Measurements from ENCODE around the gene VPS11. TPM values are rescaled to one million over a fixed set of nuclear protein-coding genes. Genes with fewer than 3 reads are reported as not detected.
A peak's percentile ranks its signal among the peaks of the same experiment; 100 is the strongest.

The VPS11 gene
- total RNA-seq, 8 experiments from 2014 or later: 11.8 to 39.0 (median 21.2) TPM

DNA sequence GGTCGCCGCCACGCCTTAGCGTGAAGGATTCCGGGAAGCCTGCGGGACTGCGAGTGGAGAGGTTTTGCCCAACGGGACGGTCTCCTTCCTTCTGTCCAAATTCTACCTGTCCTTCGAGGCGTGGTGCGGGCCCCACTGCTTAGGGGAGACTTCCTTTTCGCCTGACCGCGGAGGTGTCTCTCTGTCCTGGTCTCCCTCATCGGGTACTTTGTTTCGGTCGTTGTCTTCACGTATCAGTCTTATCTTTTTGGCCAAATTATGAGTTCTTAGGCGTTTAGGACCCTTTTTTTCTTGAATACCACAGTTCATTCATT lies 54.1 kb downstream of the VPS11 start:
- in situ Hi-C loops (cut with MboI; ENCODE audit: low pct_unique_long_range_greater_than_20kb in 2 of 9, low sequenced_read_pairs in 9 of 9, unreplicated experiment in 9 of 9): loop anchor here in 1 of 9 experiments (25.0 kb wide), 1 partner anchor 216 kb away; the partner anchor contains the start of genes C1QTNF5, MFRP and RNF26

DNA sequence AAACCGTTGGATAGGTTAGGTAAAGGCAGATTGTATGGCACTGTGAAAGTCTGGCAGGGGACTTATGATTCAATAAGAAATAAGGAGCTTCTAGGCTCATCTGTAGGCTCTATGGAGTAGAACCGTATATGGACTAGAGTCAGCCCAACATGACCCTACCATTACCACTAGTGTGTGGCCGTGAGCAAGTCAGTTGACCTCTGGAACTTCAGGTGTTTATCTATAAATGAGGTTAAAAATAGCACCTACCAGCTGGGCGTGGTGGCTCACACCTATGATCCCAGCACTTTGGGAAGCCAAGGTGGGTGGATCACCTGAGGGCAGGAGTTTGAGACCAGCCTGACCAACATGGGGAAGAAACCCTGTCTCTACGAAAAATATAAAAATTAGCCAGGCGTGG lies 58.2 kb downstream of the VPS11 start:
- H3K4me1 ChIP-seq (replicated peaks in 1 of 2): peaks cover 4 to 6% of the 10 kb centered on the region in 2 donors
- WGBS, 10 experiments: 87 to 100% (median 94%) methylated on average over 1 to 5 of the region's 6 CpGs; no CpG with 5 or more reads in 1 of the 10 experiments
- H3K27ac ChIP-seq: no peak overlapping the region
- no peak for ATAC-seq (replicated peaks in 6 of 8)
- H3K4me3 ChIP-seq: no peak overlapping the region
- in situ Hi-C loops (cut with MboI; ENCODE audit: low pct_unique_long_range_greater_than_20kb in 2 of 9, low sequenced_read_pairs in 9 of 9, unreplicated experiment in 9 of 9): no loop called here

More for the DNA sequence above, 54.1 kb downstream of the VPS11 start:
- no peak for ATAC-seq (replicated peaks in 6 of 8)
- 0 to 1% (median 0%) methylated on average over 1 to 16 of the region's 20 CpGs; no CpG with 5 or more reads in 3 of the 10 experiments for WGBS, 10 experiments
- Histone ChIP-seq H3K4me1 (replicated peaks in 1 of 2) (peaks cover 10 to 14% of the 10 kb centered on the region in 2 donors), H3K27ac (peak overlapping the region; percentile 52 to 80), H3K4me3 (peak overlapping the region; percentile 60 to 93 (median 71))

DNA sequence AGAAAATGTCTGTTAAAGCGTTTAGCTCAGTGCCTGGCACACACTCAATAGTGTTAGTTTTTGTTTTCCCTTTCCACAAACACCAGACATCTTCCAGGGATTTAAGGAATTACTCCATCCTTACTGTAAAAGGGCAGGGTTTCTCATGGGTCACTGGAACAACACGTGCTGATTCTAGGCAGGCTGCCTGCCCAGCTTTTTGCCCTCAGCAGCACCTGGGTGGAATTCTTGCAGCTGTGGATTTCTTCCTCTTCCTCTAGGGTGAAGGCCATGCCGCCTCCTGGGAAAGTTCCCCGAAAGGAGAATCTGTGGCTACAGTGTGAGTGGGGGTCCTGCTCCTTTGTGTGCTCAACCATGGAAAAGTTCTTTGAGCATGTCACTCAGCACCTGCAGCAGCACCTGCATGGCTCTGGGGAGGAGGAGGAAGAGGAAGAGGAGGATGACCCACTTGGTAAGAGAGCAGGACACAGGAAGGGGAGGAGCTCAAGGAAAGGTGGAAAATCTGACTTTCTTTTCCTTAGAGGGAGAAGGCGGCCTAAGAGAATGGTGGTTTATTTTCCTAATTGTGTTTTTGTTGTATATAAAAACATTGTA lies 59.2 kb downstream of the VPS11 start:
- Histone ChIP-seq H3K4me1 (replicated peaks in 1 of 2) (peaks cover 4 to 6% of the 10 kb centered on the region in 2 donors), H3K27ac (no peak overlapping the region), H3K4me3 (no peak overlapping the region)
- in situ Hi-C loops (cut with MboI; ENCODE audit: low pct_unique_long_range_greater_than_20kb in 2 of 9, low sequenced_read_pairs in 9 of 9, unreplicated experiment in 9 of 9): no loop called here
- ATAC-seq (replicated peaks in 6 of 8): no peak
- 42 to 100% (median 69%) methylated on average over 2 to 5 of the region's 5 CpGs; no CpG with 5 or more reads in 3 of the 10 experiments for WGBS, 10 experiments

GRCh38 chr11:119130662-119131061 lies 63.0 kb downstream of the VPS11 start:
- in situ Hi-C loops (cut with MboI; ENCODE audit: low pct_unique_long_range_greater_than_20kb in 2 of 9, low sequenced_read_pairs in 9 of 9, unreplicated experiment in 9 of 9): no loop called here
- no peaks in the 10 kb centered on the region for H3K4me1 ChIP-seq (replicated peaks in 1 of 2)
- no peak overlapping the region for H3K27ac ChIP-seq
- no peak overlapping the region for H3K4me3 ChIP-seq
- 40 to 100% (median 83%) methylated on average over 1 to 2 of the region's 3 CpGs; no CpG with 5 or more reads in 3 of the 10 experiments for WGBS, 10 experiments
- no peak for ATAC-seq (replicated peaks in 6 of 8)

Other genes starting within 250 kb of the VPS11 start
- under 1 TPM in 6 of 8 experiments, not detected in 2; 0.04 to 0.19 (median 0.11) TPM for gene CXCR5, start 183.9 kb upstream of the VPS11 start, total RNA-seq
- 10 to 100 TPM in 3 of 8 experiments, 1 to 10 TPM in 5; 3.3 to 55.5 (median 8.7) TPM for gene BCL9L, start 141.9 kb upstream of the VPS11 start, total RNA-seq
- under 1 TPM in 5 of 8 experiments, not detected in 3; 0.29 to 1.00 (median 0.45) TPM for gene UPK2, start 111.5 kb upstream of the VPS11 start, total RNA-seq
- not detected for gene FOXR1, start 96.1 kb upstream of the VPS11 start, total RNA-seq
- 10 to 100 TPM; 13.0 to 65.0 (median 19.8) TPM for gene CENATAC, start 69.7 kb upstream of the VPS11 start, total RNA-seq
- 1,000 to 10,000 TPM in 7 of 8 experiments, 100 to 1,000 TPM in 1; 941 to 1,612 (median 1,244) TPM for gene RPS25, start 49.5 kb upstream of the VPS11 start, total RNA-seq
- gene TRAPPC4, start 49.1 kb upstream of the VPS11 start, total RNA-seq: 100 to 1,000 TPM in 4 of 8 experiments, 10 to 100 TPM in 4; 66.1 to 150 (median 105) TPM
- gene SLC37A4, start 36.9 kb upstream of the VPS11 start, total RNA-seq: 10 to 100 TPM in 4 of 8 experiments, 1 to 10 TPM in 4; 6.1 to 18.8 (median 9.9) TPM
- gene HYOU1, start 10.6 kb upstream of the VPS11 start, total RNA-seq: 100 to 1,000 TPM in 5 of 8 experiments, 10 to 100 TPM in 3; 85.0 to 152 (median 116) TPM
- gene HMBS, start 17.1 kb downstream of the VPS11 start, total RNA-seq: 10 to 100 TPM in 5 of 8 experiments, 1 to 10 TPM in 3; 6.0 to 46.7 (median 16.1) TPM
- 10 to 100 TPM; 22.1 to 58.9 (median 36.5) TPM for gene DPAGT1, start 34.0 kb downstream of the VPS11 start, total RNA-seq
- gene C2CD2L, start 39.5 kb downstream of the VPS11 start, total RNA-seq: 10 to 100 TPM in 3 of 8 experiments, 1 to 10 TPM in 5; 4.7 to 17.7 (median 8.7) TPM
- gene HINFP, start 53.8 kb downstream of the VPS11 start, total RNA-seq: 10 to 100 TPM; 13.0 to 34.0 (median 28.2) TPM
- gene ABCG4, start 81.2 kb downstream of the VPS11 start, total RNA-seq: 1 to 10 TPM in 5 of 8 experiments, under 1 TPM in 3; 0.36 to 3.3 (median 1.6) TPM
- 10 to 100 TPM in 2 of 8 experiments, 1 to 10 TPM in 5, under 1 TPM in 1; 0.65 to 16.3 (median 2.3) TPM for gene NLRX1, start 100.9 kb downstream of the VPS11 start, total RNA-seq
- gene NHERF4, start 117.7 kb downstream of the VPS11 start, total RNA-seq: 1 to 10 TPM in 2 of 8 experiments, under 1 TPM in 5, not detected in 1; 0.15 to 2.5 (median 0.29) TPM
- gene CBL, start 138.5 kb downstream of the VPS11 start, total RNA-seq: 10 to 100 TPM in 7 of 8 experiments, 1 to 10 TPM in 1; 5.1 to 19.3 (median 13.9) TPM
- gene MCAM, start 249.3 kb downstream of the VPS11 start, total RNA-seq: 10 to 100 TPM in 4 of 8 experiments, 1 to 10 TPM in 4; 2.0 to 78.9 (median 10.4) TPM

Measured in motor neuron (in vitro differentiated cells).